ENCODE measurements around the gene TCF23. TPM values are rescaled to one million over a fixed set of nuclear protein-coding genes. Genes with fewer than 3 reads are reported as not detected.

Gene TCF23
- total and polyA plus RNA-seq, 2 experiments from 2014 or later, result not detected

DNA sequence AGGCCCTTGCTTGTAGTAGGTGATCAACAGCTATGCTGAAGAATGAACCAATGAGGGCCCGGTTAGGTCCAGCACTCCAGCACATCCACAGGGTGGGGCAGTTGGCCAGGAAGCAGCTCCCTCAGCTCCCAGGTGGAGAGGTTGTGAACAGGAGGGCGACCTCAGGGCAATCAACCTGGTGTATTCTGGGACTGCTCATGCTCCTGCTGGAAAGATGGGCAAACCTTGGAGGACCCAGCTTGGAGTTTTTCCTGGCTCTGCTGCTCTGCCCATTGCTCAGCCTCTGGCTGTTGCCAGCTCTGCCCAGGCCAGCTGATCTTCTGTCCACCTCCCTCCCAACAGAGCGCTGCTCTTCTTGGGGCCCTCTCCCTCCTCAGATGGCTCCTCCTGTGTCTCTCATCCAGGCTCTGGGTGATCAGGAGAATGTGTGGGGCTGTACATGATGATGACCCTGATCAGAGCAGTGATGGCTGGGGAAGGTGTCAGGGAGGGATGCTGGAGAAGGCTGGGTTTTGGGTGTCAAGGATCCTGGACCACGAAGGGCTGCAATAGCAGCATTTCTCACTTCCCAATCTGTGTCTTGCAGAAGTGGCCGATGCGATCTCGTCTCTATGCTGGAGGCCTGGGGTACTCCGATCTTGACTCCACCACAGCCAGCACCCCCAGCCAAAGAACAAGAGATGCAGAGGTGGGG, 3.4 kb downstream of the TCF23 start:
- H3K4me3 ChIP-seq, result no peak overlapping the region
- TF ChIP-seq, protein P1, sequence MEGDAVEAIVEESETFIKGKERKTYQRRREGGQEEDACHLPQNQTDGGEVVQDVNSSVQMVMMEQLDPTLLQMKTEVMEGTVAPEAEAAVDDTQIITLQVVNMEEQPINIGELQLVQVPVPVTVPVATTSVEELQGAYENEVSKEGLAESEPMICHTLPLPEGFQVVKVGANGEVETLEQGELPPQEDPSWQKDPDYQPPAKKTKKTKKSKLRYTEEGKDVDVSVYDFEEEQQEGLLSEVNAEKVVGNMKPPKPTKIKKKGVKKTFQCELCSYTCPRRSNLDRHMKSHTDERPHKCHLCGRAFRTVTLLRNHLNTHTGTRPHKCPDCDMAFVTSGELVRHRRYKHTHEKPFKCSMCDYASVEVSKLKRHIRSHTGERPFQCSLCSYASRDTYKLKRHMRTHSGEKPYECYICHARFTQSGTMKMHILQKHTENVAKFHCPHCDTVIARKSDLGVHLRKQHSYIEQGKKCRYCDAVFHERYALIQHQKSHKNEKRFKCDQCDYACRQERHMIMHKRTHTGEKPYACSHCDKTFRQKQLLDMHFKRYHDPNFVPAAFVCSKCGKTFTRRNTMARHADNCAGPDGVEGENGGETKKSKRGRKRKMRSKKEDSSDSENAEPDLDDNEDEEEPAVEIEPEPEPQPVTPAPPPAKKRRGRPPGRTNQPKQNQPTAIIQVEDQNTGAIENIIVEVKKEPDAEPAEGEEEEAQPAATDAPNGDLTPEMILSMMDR (IDR thresholded peaks at IDR 0.05; ENCODE audit: low read depth, low read length), result no peak
- no peak overlapping the region for H3K27ac ChIP-seq
- no peaks in the 10 kb centered on the region for H3K36me3 ChIP-seq
- no peaks in the 10 kb centered on the region for H3K27me3 ChIP-seq
- no peak for DNase-seq (ENCODE audit: low read depth in 1 of 2, low spot score in 1 of 2)
- no peaks in the 10 kb centered on the region for H3K9me3 ChIP-seq (ENCODE audit: low read depth)
- H3K4me1 ChIP-seq (ENCODE audit: low read depth), result peaks cover 9% of the 10 kb centered on the region

DNA sequence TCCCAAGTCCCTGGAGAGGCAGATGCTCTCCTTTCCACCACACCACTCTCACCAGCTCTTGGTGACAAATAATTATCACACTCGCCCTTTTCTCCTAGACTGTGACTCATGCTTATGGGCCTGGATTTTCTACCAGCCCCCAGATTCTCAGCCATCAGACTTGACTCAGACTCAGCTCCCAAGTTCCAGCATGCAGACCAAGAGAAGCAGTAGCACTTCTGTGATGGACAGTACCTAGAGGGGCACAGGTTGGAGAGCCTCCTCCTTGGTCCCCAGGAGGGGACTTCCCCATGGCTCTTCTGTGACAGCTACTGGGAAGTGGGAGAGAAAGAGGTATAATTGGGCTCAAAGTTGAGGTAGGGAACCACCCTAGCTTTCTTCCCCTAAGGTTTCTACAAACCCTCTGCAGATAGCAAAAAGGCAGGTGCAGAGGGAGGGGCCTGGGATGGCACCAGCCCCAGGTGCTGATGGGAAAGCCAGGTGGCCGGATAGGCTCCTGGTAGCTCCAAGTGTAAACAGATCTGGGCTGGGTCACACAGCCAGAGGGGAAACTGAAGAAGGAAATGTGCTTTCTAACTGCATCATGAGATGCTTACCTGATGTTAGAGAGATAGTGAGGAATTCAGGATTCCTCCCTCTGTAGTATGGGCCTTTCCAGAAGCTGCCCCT, 4.1 kb downstream of the TCF23 start:
- H3K9me3 ChIP-seq (ENCODE audit: low read depth), result no peaks in the 10 kb centered on the region
- H3K36me3 ChIP-seq, result no peaks in the 10 kb centered on the region
- no peak overlapping the region for H3K27ac ChIP-seq
- H3K27me3 ChIP-seq, result no peaks in the 10 kb centered on the region
- TF ChIP-seq, protein P1 (IDR thresholded peaks at IDR 0.05; ENCODE audit: low read depth, low read length), result no peak
- H3K4me1 ChIP-seq (ENCODE audit: low read depth), result peaks cover 9% of the 10 kb centered on the region
- no peak overlapping the region for H3K4me3 ChIP-seq
- DNase-seq (ENCODE audit: low read depth in 1 of 2, low spot score in 1 of 2), result no peak

DNA sequence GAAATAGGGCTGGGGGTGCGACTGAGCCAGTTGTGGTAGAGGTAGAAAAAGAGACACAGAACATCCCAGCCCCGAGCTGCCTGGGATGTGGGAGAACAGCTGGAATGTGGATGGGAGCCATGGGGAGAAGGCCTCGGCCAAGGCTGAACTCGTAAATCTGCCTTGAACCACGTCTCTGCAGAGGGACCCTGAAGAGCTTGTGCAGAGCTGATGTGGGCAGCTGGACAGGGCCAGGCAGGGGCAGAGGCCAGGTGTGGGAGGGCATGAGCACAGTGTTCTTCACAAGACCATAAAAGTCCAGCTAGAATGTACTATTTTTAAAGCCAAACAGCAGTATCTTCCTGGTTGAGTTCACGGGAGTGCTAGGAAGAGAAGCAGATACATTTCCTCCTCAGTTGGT, 5.7 kb downstream of the TCF23 start:
- TF ChIP-seq, protein P1 (IDR thresholded peaks at IDR 0.05; ENCODE audit: low read depth, low read length), result no peak
- Histone ChIP-seq H3K27ac (no peak overlapping the region), H3K4me3 (no peak overlapping the region), H3K4me1 (ENCODE audit: low read depth) (peaks cover 9% of the 10 kb centered on the region), H3K36me3 (no peaks in the 10 kb centered on the region), H3K27me3 (no peaks in the 10 kb centered on the region), H3K9me3 (ENCODE audit: low read depth) (no peaks in the 10 kb centered on the region)
- DNase-seq (ENCODE audit: low read depth in 1 of 2, low spot score in 1 of 2), result no peak

DNA sequence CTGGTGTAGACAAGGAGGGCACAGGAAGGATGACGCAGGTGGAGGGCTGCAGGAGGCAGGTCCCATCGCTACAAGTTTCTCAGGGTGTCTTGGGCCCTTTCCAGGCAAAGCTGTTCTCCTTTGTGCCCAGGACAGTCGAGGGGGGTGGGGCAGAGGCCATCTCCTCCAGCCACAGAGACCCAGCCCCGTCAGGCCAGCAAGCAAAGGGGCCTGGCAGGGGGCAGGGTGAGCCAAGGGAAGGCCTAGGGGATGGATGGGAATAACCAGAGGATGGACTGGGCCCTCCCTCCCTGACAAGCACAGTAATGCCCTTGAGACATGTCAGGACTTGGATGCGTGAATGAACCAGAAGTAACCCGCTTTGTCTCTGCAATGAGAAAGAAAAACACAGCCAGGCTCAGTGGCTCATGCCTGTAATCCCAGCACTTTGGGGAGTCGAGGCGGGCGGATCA, 6.3 kb downstream of the TCF23 start:
- no peak for DNase-seq (ENCODE audit: low read depth in 1 of 2, low spot score in 1 of 2)
- Histone ChIP-seq H3K27ac (no peak overlapping the region), H3K4me1 (ENCODE audit: low read depth) (peaks cover 9% of the 10 kb centered on the region), H3K36me3 (no peaks in the 10 kb centered on the region), H3K4me3 (no peak overlapping the region), H3K27me3 (no peaks in the 10 kb centered on the region), H3K9me3 (ENCODE audit: low read depth) (no peaks in the 10 kb centered on the region)
- TF ChIP-seq, protein P1 (IDR thresholded peaks at IDR 0.05; ENCODE audit: low read depth, low read length), result no peak

DNA sequence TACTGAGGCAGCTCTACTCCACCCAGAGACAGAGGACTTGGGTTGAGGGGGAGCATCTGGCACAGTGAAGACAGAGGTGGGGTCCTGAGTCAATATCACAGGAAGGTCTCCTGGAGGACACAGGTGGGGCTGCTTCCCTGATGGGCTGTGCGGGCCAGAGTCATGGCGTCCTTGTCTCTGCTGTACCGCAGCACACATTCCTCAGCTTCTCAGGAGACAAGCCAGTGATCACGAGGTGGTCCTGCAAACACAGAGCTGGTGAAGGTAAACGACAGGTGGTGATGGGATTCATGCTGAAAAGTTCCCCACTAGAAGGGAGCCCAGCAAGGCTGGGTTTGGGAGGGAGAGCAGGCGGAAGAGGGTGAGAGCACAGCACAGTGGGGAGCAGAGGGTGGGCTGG, 9.7 kb downstream of the TCF23 start:
- no peak for DNase-seq (ENCODE audit: low read depth in 1 of 2, low spot score in 1 of 2)
- TF ChIP-seq, protein P1 (IDR thresholded peaks at IDR 0.05; ENCODE audit: low read depth, low read length), result no peak
- peaks cover 9% of the 10 kb centered on the region for H3K4me1 ChIP-seq (ENCODE audit: low read depth)
- no peaks in the 10 kb centered on the region for H3K9me3 ChIP-seq (ENCODE audit: low read depth)
- no peaks in the 10 kb centered on the region for H3K27me3 ChIP-seq
- no peak overlapping the region for H3K27ac ChIP-seq
- H3K36me3 ChIP-seq, result no peaks in the 10 kb centered on the region
- no peak overlapping the region for H3K4me3 ChIP-seq

All from cardiac muscle cell (in vitro differentiated cells and primary cell).